ENCODE data around the gene MSANTD7.

The MSANTD7 gene, protein sequence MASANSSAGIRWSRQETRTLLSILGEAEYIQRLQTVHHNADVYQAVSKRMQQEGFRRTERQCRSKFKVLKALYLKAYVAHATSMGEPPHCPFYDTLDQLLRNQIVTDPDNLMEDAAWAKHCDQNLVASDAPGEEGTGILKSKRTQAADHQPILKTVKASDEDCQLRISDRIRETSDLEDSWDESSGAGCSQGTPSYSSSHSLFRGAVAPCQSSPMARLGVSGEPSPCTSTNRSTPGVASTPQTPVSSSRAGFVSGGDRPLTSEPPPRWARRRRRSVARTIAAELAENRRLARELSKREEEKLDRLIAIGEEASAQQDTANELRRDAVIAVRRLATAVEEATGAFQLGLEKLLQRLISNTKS

DNA sequence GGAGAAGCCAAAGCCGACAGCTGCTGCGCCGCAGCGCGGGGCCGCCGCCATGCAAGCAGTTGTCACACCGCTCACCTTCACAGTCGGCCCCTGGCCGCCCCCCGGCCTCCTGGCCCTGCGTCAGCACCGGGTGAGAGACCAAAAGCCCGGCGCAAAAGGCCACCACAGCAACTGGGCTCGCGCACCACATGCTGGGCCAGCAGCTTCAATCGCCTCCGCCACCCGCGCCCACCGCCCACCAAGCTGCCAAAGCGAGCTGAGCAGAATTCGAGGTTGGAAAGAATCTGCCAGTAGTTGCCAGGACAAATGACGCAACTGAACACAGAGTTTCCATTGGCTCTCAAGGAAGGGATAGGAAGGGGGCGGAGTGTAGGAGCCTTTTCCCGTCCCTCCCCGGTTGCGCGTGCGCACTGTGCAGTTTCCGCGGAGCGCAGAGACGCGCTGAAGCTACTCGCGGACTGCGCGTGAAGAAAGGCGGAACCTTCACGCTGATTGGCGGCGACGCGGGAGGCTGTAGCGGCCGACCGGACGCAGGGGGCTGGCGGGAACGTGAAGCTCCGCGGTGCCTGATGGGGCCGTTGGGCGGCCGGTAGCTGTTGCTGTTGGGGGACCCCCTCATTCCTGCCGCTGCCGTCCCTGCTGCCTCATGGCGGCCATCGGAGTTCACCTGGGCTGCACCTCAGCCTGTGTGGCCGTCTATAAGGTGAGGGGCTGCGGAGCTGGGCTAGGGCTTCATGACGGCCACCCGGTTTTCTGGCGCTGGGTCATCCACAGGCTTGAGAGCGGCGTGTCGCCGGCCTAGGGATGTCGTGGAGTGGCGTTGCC is at the start of gene MSANTD7, which contains the start of the genes CDNF and HSPA14:
MSANTD7 (plus strand) TSS at position 550 of the 825 bp plus-strand sequence. CDS start 3,979 bp downstream, outside the sequence.
CDNF (minus strand) TSS at position 281 of the 825 bp plus-strand sequence; CDS start at position 190, 91 bp downstream.
HSPA14 (plus strand) TSS at position 550 of the 825 bp plus-strand sequence; CDS start at position 647, 97 bp downstream.
- TF ChIP-seq, protein P1, sequence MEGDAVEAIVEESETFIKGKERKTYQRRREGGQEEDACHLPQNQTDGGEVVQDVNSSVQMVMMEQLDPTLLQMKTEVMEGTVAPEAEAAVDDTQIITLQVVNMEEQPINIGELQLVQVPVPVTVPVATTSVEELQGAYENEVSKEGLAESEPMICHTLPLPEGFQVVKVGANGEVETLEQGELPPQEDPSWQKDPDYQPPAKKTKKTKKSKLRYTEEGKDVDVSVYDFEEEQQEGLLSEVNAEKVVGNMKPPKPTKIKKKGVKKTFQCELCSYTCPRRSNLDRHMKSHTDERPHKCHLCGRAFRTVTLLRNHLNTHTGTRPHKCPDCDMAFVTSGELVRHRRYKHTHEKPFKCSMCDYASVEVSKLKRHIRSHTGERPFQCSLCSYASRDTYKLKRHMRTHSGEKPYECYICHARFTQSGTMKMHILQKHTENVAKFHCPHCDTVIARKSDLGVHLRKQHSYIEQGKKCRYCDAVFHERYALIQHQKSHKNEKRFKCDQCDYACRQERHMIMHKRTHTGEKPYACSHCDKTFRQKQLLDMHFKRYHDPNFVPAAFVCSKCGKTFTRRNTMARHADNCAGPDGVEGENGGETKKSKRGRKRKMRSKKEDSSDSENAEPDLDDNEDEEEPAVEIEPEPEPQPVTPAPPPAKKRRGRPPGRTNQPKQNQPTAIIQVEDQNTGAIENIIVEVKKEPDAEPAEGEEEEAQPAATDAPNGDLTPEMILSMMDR (IDR thresholded peaks at IDR 0.05; ENCODE audit: control insufficient read depth, extremely low read depth, insufficient read depth) = no peak
- H3K4me3 ChIP-seq (ENCODE audit: low read depth, low read length) = peak within 1 kb of the TSS; percentile 95
- peak; percentile 98 for DNase-seq (ENCODE audit: low read depth)

DNA sequence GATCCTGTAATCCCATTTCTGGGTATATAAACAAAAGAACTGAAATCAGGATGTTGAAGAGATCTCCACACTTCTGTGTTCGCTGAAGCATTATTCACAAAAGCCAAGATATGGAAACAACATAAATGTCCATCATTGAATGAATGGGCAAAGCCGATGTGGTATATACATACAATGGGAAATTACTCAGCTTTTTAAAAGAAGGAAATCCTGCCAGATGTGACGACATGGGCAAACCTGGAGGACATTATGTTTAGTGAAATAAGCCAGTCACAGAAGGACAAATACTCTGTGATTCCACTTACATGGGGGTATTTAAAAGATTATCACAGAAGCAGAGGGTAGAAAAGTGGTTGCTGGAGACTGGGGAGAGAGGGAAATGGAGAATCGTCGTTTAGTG is 39.5 kb upstream of the MSANTD7 start:
- TF ChIP-seq, protein P1 (IDR thresholded peaks at IDR 0.05; ENCODE audit: control insufficient read depth, extremely low read depth, insufficient read depth) = no peak
- no peak for DNase-seq (ENCODE audit: low read depth)
- no peak overlapping the region for H3K4me3 ChIP-seq (ENCODE audit: low read depth, low read length)

DNA sequence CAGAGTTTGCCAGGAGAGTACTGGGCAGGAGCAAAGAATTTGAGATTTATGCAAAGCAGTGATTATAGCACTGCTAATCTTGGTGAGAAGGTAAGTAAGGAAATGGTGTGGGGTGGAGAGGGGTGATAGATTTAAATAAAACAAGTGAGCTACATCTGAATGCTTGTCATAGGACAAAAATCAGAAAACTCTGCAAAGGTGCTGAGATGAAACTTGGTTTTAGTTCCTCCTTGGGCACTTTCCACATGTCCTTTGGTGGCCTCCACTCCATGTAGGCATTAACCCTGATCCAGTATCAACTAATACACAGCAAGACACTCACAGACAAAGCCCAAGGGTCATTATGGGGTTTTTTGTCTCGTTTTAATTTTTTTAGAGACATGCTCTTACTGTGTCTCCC is 37.7 kb upstream of the MSANTD7 start:
- DNase-seq (ENCODE audit: low read depth) = no peak
- TF ChIP-seq, protein P1 (IDR thresholded peaks at IDR 0.05; ENCODE audit: control insufficient read depth, extremely low read depth, insufficient read depth) = no peak
- no peak overlapping the region for H3K4me3 ChIP-seq (ENCODE audit: low read depth, low read length)

DNA sequence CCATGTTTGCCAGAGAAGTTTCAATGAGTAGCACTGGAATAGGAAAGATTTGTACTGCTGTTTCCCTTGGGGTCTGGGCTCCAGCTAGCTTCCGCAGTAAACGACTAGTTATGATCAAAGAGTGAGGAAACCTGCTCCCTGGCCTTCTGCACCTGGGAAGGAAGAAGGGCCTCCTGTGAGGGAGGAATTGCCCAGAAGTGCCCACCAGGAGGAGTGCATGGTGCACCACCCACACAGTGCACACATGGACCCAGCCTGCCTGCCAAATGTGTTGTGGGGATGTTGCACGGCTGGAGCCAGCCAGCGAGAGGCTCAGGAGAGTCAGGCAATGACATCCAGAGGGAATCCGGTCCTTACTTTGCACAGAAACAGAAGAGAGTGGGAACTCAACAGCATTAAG is 36.4 kb upstream of the MSANTD7 start:
- DNase-seq (ENCODE audit: low read depth) = no peak
- TF ChIP-seq, protein P1 (IDR thresholded peaks at IDR 0.05; ENCODE audit: control insufficient read depth, extremely low read depth, insufficient read depth) = no peak
- no peak overlapping the region for H3K4me3 ChIP-seq (ENCODE audit: low read depth, low read length)

DNA sequence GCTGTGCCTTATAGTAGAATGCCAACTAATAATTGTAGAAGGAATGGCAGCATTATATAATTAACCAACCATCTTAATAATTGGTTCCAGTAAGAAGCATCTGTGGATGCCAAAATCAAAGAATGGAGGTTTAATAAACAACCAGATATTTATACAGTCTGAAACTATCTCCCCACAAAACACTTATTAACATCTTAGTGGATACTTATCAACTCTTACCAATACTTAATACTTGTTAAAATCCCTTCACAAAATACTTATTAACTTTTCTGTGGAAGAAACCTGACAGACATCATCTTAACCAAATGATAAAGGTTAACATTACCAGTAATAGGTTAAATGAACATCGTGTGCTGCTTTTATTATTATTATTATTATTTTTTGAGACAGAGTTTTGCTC is 34.3 kb upstream of the MSANTD7 start:
- H3K4me3 ChIP-seq (ENCODE audit: low read depth, low read length) = no peak overlapping the region
- no peak for DNase-seq (ENCODE audit: low read depth)
- TF ChIP-seq, protein P1 (IDR thresholded peaks at IDR 0.05; ENCODE audit: control insufficient read depth, extremely low read depth, insufficient read depth) = no peak

DNA sequence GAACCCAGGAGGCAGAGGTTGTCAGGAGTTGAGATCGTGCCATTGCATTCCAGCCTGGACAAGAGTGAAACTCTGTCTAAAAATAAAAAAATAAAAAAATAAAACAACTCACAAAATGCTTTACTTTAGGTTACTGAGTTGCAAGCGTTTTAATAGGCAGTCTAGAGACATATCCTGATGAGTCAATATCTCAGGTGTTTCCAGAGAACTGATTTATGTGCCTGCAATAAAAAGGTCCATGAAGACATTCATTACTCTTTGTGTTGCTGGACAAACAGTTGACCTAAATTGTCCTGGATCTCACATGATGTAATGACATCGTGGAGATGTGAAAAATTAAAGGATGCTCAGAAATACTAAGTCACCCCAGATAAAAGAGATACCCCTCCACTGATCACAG is 31.8 kb upstream of the MSANTD7 start:
- TF ChIP-seq, protein P1 (IDR thresholded peaks at IDR 0.05; ENCODE audit: control insufficient read depth, extremely low read depth, insufficient read depth) = no peak
- no peak overlapping the region for H3K4me3 ChIP-seq (ENCODE audit: low read depth, low read length)
- DNase-seq (ENCODE audit: low read depth) = no peak

Data from LNCaP clone FGC (cell line).